ENCODE data around the gene NFATC2.

NFATC2 gene

DNA sequence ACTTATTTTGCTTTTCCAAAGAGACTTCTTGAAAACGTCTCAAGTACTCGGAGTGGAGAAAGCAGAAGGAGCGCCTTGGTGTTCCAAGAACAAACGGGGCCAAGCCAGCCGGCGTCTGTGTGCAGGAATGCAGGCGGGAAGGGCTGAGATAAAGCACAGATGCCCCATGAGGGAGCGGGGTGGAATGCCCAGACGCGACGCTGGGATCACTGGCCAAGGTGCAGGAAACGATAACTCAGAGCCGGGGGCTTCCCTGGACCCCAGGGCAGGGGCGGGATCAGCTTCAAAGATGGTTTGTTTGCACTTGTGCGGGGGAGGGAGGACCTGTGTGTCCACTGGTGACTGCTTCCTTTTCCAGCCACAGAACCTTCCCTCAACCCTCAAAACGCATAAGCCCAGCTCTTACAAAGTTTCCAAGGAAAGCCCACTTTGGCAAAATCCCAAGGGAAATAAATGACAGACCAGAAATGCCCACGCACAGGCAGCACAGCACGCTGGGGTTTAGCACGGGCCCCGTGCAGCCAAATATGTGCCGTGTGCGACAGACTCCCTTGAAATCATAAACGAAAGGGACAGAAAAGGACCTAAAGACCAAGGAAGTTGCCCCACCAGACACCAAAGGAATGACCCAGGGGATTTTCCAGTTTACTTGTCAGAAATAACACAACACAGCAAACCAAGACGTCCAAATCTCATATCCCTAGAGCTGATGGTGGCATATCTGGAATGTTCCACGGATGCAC lies 113.9 kb downstream of the NFATC2 start:
- peak; percentile 89 for DNase-seq

DNA sequence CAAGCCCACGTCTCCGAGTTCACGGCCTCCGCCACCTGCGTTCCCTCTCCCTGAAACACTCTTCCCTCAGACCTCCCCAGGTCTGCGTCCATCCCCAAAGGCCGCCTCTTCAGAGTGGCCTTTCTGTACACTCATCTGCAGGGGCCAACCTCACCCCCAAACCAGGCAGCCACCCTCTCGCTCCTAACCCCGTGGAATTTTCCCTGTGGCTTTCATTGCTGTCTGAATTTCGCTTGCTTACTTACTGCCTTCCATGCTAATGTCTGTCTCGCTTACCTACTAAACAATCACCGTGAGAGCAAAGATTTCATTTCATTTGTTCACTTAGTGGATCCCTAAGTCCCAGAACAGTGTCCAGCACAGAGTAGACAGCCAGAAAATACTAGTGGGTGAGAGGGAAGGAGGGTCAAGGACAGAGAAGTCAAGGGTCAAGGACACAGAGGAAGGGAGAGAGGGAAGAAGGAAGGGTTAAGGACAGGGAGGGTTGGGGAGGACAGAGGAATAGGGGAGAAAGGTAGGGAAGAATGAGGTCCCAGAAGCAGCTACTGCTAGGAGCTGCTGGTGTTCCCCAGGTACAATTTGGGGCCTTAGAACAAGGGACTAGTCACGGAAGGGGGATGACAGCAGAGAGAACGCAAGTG lies 114.7 kb downstream of the NFATC2 start:
- DNase-seq = no peak

DNA sequence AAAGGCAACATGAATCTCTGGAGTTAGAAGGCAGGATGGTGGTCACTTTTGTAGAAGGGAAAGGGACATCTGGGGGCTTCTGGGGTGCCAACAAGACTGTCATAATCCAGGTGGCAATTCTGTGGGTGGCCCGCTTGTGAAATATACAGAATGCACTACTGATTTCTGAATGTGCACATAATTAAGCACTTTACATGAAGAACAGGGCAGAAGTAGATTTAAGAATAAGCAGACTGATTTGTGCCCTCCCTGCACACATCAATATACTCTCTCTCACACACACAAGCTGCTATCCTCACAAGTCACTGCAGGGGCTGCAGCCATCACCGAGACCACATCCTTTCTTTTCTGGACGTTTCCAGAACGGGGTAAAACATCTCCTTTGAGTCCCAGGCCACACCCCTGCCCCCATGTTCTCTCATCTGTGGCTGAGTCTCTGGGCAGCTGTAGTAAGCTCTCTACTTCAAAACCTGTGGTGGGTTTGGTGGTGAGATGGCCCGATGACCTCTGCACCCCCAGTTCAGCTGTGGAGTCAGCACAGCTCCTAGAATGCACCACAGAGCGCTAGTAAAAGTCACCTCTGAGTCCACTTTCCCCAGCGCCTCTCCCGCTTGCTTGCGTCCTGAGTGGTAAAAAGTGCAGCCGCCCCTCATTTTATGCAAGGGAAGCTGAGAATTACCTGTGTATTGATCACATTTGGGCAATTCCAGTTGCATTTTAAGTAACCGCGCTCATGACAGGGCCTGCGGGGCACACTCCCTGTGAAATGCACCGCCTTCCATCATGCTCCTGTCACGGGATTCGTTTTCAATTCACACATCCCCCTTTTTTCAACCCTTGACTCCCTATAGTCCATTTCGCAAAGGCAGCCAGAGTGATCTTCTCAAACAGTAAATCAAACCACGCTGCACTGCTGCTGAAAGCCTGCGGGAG lies 115.5 kb downstream of the NFATC2 start:
- no peak for DNase-seq

DNA sequence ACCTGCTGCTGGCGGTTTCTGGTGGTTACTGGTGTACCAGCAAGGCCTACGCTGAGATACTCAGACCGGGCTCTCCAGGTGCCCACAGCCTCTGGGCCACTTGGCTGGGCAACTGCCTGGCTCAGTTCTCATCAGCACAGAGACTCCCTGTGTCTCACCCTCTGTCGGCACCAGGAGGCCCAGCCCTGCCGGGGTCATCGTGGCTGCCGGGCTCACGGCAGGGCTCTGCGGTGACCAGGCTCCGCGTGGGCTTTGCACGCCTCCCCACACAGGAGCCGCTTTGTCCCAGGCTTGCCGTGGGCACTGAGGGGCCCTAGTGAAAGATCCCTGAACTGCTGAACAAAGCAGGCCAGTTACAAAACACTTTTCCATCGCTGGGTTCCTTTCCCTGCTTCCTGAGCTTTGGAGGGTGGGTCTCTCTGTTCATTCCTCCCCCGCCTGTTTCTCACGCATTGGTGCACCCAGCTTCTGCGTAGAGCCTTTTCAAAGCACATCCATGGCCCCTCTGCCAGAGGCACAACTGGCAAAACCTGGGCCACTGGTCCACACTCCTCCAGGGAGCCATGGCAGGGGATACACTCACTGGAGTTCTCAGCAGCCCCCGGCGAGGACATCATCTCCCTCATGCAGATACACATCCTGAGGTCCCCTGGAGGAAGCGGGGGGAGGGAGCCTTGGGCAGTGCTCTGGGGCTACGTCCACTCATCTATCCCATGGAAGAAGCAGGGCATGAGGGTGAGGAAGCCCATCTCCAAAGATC lies 117.0 kb downstream of the NFATC2 start:
- no peak for DNase-seq

DNA sequence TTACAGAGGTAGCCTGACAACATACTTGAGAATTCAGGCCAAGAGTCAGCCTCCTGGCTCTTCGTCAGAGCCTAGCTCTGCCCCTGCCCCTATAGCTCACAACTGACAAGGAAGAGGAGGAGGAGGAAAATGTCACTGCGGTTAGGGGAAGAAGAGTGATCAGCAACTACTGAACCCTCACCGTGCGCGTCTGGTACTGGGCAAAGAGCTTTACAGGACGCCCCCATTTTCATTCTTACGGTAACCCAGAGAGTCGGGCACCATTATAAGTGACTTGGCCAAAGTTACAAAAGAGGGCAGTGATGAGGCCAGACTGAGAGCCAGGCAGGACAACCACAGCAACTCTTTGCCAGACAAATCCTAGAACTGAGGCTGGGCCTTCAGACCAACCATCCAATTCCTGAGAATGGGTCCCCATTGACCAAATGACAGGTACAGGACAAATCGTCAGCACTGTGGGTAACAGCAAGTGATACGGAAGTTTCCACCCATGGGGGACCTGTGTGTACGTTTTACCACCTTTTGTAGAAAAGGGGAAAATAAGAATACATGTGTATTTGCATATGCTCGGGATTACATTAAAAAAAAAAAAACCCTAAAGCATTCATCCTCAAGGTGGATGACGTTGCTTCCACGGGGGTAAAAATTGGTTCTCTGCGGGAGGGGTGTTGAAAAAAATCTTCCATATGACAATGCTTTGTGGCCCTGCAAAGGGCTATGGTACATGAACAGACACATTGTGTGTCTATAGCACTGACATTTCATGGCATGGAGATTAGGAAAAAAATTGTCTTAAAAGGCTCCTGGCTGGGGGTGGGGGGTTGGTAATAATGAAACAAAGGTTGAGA lies 118.0 kb downstream of the NFATC2 start:
- no peak for DNase-seq

DNA sequence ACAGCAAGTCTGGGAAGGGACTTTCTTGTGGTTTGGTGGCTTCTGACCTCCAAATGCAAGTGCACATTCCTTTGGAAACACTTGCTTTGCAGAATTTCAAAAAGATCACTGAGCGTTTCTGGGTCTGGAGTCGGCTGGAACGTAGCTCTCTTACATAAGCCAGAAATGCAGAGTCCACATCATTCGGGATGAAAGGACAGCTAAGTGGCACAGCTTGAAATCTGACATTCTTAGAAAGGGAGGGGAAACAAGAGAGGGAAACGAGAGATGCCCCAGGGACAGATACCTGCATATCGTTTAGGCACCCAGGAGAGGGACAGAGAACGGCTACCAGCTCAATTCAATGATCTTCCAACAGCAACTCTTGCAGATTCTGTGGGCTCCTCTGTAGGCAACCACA lies 118.7 kb downstream of the NFATC2 start:
- DNase-seq = no peak

DNA sequence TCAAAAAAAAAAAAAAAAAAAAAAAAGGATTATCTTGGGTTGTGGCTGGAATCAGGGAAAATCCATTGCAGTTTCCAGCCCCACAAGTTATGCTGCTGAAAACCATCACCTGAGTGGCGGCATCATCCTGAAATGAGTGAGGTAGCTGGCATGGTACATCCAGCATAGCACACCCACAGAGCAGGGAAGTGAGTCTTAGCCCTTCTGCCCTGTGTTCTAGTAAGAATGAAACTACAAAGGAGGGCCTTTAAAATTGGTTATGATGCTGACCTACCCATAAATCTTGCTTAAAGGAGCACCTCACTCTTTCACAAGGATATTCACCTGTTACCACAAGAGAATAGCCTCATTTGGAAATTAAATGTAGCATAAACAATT lies 119.2 kb downstream of the NFATC2 start:
- DNase-seq = no peak

DNA sequence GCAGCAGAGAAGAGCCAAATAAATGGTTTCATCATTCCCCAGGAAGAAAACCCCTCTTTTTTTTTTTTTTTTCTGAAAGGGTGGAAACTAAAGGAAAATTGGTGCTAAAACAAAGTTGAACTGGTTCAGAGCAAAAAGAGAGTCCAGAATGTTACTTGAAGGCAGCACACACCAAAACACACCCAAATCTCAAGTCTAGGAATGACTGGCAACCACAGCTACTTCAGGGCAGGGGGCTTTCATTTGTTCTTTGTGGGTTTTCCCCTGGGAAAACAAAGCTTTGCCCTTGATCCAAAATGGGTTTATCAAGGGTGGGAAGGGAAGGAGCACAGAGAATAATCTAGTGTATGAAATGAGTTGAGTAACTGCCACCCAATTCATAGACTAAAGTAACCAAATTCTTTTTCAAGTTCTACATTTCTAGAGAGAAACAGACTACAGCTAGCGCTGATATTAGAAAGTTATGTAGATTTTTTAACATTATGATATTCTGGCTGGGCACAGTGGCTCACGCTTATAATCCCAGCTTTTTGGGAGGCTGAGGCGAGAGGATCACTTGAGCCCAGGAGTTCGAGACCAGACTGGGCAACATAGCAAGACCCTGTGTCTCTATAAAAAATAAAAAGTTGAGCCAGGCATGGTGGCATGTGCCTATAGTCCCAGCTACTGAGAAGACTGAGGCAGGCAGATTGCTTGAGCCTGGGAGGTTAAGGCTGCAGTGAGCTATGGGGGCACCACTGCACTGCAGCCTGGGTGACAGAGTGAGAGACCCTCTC lies 119.8 kb downstream of the NFATC2 start:
- DNase-seq = no peak

DNA sequence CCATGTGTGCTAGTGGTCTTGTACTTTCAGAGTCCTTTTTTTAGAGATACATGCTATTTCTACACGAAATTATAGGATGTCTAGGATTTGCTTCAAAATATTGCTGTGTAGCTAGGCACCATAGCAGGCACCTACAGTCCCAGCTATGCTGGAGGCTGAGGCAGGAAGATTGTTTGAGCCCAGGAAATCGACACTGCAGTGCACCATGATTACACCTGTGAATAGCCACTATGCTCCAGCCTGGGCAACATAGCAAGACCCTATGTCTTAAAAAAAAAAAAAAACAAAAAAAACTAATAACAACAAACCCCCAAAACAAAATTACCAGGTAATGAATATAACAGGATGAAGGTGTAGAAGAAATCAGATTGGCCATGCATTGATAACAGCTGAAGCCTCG lies 121.7 kb downstream of the NFATC2 start:
- no peak for DNase-seq

DNA sequence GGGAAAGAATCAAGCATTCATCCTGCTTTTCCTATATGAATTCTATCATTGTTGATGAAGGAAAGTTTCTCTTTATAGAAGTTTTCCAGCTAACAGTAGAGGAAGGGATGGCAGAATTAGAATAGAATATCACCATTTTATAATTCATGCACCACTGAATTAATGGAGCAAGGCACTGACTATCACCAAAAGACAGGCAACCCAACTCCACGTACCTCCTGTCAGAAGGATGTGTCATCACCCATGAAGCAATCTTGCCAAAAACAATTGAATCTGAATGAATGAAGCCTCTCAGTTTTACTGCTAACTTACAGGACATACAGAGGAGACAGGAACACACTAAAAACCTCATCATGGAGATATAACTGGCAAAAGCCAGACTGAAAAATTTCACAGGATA lies 122.4 kb downstream of the NFATC2 start:
- DNase-seq = no peak

DNA sequence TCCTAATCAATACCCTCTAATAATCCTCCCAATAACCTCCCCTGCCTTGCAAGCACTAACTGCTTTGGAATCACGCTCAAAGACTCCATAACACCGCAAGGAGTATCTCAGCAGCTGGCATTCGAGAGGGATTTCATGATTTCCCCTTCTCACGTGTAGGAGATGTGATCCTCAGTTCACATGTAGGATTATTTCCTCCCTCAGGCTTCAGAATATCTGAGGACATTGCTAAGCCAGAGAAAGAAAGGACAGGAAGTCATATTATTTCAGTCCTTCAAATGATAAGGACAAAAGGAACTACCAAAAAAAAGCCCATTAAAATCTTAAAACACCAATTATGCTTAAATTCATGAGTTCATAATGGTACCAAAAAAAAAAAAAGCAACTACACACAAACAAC lies 122.9 kb downstream of the NFATC2 start:
- DNase-seq = no peak

DNA sequence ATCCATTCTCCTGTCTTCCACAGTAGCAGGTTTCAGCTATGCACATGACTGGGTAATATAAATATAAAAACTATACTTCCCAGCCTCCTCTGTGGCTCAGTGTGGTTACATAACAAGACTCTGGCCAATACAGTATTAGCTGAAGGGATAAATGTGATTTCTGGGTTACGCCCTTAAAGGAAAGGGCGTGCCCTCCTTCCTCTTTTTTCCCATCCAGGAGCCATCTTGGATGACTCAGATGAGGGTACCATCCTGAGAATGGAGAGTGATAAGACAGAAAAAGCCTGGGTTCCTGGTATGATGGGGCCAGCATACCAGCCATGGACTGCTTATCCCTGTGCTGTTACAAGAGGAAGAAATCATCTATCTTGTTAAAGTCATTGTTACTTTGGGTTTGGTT lies 123.3 kb downstream of the NFATC2 start:
- no peak for DNase-seq

DNA sequence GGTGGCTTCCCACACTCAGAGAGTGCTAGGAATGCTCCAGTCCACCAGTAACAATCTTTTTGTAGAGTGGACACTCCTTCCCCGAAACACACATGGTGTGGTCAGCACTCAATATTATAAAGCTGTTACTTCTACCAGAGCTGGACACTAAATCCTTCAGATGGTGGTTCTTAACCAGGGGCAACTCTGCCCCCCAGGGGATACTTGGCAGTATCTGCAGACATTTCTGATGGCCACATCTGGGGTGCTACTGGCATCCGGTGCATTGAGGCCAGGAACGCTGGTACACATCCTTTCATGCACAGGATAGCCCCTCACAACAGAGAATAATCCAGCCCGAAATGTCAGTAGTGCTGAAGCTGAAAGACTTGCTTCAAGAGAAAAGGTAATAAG lies 124.4 kb downstream of the NFATC2 start:
- DNase-seq = no peak

DNA sequence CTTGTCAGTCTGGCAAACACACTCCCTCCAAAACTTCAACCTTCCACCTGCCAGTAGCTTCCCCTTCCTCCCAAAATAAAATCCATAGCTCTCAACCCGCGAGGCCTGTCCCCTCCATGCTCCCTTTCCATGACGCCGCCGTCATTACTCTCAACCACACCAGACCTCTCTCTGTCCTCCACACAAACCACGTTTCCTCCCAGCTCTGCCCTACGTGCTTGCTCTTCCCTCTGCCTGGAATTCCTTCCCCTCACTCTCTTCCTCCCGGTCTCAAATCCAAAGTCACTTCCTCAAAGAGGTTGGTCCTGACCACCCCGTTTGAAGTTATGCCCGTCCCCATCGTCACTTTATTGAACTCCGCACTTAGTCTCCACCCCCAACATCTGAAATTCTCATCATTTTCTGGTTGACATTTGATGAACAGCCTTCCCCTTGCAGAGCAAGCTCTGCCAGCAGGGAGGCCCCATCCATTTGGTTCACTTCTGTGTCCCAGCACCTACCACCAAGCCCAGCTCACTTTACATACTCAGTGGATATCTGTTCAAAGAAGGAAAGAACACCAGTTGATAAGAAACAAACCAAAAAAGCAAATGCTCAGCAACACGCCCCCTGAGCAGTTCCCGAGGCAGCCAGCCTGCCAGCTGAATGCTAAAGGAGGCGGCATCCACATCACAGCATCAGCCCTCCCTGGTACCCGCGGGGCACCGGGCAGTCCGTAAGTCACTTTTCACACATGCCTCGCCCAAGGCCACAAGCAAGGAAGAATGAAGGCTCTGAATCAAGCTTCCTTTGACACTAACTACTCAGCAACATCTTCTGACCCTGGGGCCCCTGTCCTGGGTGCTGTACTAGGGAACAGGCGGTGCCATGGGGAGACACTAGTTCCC lies 125.0 kb downstream of the NFATC2 start:
- peak; percentile 69 for DNase-seq

DNA sequence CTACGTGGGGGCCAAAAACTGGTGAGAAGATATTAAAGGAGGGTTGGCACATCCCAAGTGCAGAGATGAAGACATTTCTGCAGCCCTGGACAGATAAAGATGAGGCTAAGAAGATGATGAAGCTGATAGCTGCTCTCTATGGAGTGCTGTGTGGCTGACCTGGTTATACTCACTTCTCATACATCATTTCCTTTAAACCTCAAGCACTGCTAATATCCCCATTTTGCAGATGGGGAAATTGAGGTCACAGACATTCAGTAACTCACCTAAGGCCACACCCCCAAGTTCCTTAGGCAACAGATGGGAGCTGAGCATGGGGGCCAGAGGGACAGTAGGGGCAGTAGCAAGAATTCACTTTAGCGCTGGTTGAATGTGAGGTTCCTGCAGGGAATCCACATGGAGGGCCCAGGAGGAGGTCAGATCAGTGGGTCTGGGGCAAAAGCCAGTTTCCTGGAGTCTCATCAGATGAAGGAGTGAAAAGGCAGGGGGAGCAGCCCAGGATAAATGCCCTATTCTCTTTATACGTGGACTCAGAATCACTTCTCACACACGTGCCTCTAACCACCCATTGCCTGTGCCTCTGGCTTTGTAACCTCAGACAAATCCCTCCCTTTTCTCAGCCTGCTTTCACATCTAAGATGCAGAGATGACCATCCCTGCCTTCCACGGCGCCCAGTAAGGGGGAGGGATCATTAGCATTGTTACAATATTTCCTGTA lies 125.8 kb downstream of the NFATC2 start:
- no peak for DNase-seq

DNA sequence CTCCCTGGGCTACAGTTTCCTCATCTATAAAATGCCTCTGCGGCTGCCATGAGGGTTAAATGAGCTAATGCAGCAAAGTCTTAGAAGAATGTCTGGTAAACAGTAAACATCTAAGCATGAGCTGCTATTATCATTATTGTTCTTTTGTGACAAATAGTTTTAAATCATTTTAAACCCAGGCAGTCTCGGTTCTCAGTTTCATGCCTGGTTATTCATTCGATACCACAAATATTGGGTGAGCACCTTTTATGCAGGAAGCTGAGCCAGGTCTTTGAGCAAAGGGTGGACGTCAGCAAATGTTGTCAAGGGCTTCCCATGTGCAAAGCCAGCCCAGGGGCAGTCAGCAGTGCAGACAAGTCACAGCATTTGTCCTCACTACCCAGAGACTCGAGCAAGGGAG lies 128.7 kb downstream of the NFATC2 start:
- no peak for DNase-seq

DNA sequence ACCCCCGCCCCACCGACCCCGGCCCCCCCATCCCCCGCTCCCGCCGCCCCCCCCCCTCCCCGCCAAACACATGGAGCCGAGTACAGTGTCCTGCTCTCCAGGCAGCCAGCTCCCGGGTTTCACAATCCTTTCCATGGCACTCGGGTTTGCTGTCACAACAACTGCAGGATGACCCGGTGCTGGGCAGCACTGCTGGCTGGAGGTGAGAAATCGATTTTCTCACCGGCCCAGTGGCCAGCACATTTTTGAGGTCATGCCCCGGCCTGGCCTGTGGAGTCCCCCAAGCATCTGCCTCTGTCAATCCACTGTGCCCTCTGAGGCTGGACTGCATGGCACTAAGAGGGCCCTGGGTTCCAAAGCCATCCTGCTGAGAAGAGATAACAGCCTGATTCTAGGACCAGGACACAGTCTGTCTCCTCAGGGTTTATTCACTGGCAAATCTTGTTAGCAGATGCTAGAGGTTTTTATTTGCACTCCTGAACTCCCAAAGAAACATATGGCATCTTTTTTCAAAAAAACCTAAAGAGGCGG lies 129.5 kb downstream of the NFATC2 start:
- peak; percentile 71 for DNase-seq

DNA sequence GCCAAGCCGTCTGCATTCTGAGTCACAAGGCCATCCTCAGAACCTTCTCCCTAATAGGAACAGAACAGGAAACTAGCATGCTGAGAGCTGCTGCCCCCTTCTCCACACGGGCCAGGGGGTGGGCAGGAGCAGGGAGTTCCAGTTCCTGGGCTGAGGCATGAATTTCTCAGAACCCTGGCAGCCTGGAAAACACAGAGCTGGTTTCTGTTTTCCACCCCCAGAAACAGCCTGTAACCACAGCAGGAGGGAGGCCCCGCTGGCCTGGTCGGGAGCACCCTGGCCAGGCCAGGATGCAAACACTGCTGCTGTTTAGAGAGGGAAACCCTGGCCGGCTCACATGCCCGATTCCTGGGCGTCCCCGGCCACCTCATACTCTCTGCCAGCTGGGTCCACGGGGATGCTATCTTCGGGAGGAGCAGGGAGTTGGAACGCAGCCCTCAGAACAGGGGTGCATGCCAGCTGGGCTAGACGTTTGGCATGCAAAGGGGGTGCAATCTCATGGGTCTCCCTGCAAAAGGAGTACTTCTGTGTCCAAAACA lies 130.1 kb downstream of the NFATC2 start:
- peak; percentile 84 for DNase-seq

DNA sequence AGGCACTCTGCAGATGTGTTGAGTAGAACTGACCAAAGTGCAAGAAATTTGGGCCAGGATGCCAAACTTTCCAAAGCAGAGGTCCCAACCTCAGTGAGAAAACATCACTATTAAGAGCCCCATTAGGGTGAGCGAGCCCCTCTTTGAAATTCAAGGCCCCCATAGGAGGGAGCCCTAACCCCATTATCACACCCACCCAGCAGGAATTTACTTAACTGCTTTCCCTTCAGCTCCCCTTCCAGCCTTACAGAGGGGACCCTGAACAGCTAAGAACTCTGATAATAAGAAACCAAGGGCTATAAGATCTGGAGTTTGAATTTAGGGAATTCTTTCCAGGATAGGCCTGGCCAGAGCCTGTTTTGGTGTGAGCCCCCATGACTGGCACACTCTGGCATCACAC lies 130.6 kb downstream of the NFATC2 start:
- no peak for DNase-seq
